OCI-LY1 (cell line): ENCODE measurements around the gene VPS72.
"Not testable (repeated sequence)": the region's sequence is repeated elsewhere in the genome, so short reads cannot be mapped to it uniquely, and the experiment has no call there.

ENCODE experiments used
- H2AFZ ChIP-seq: fragments of 200-600 bp; sonication (generic), shearing (Covaris generic); 2 replicates; pipeline ENCODE4 v1.6.0; 2014; ENCODE audit warnings: antibody characterized with exemption, mild to moderate bottlenecking, low read length
- H3F3A ChIP-seq: fragments of 200-600 bp; sonication (generic), shearing (Covaris generic); 2 replicates; pipeline ENCODE4 v1.6.0; 2014; ENCODE audit warnings: mild to moderate bottlenecking, antibody characterized with exemption, low read length, moderate library complexity; ENCODE audit not compliant: insufficient read depth
- H3K27ac ChIP-seq: fragments of 200-600 bp; sonication (generic); 2 replicates; pipeline ENCODE4 v1.5.1; 2014; ENCODE audit warnings: low read length, mixed run types, mild to moderate bottlenecking, low read depth; ENCODE audit not compliant: poor library complexity, severe bottlenecking
- H3K27me3 ChIP-seq: fragments of 200-600 bp; sonication (generic); 2 replicates; pipeline ENCODE4 v1.6.0; 2014; ENCODE audit warnings: antibody characterized with exemption, mild to moderate bottlenecking, low read length, moderate library complexity; ENCODE audit not compliant: insufficient read depth
- H3K36me3 ChIP-seq: fragments of 200-600 bp; sonication (generic); 2 replicates; pipeline ENCODE4 v1.6.1; 2014; ENCODE audit warnings: mild to moderate bottlenecking, antibody characterized with exemption, low read length, moderate library complexity, mixed read lengths; ENCODE audit not compliant: insufficient read depth
- H3K4me1 ChIP-seq: fragments of 200-600 bp; sonication (generic); 2 replicates; pipeline ENCODE4 v1.5.1; 2014; ENCODE audit warnings: mild to moderate bottlenecking, low read length, moderate library complexity; ENCODE audit not compliant: insufficient read depth, severe bottlenecking
- H3K4me2 ChIP-seq: fragments of 200-600 bp; sonication (generic), shearing (Covaris generic); 2 replicates; pipeline ENCODE4 v1.6.1; 2014; ENCODE audit warnings: low read length
- H3K4me3 ChIP-seq: fragments of 200-600 bp; sonication (generic); 2 replicates; pipeline ENCODE4 v1.5.1; 2014; ENCODE audit warnings: low read length, low read depth, mild to moderate bottlenecking, mixed read lengths; ENCODE audit not compliant: poor library complexity, severe bottlenecking
- H3K79me2 ChIP-seq: fragments of 200-600 bp; shearing (Covaris generic); 2 replicates; pipeline ENCODE4 v1.6.1; 2016; ENCODE audit warnings: mixed run types, low read length, mixed read lengths; ENCODE audit not compliant: insufficient read depth
- H3K9ac ChIP-seq: fragments of 200-600 bp; sonication (generic), shearing (Covaris generic); 2 replicates; pipeline ENCODE4 v1.6.1; 2014; ENCODE audit warnings: mild to moderate bottlenecking, low read length, mixed read lengths
- H3K9me2 ChIP-seq: fragments of 200-600 bp; sonication (generic), shearing (Covaris generic); 2 replicates; pipeline ENCODE4 v1.6.1; 2014; ENCODE audit warnings: low read depth, mild to moderate bottlenecking, low read length, mixed read lengths
- H3K9me3 ChIP-seq: fragments of 200-600 bp; shearing (Covaris generic); 2 replicates; pipeline ENCODE4 v1.6.1; 2014; ENCODE audit warnings: low read length, mixed read lengths
- H4K20me1 ChIP-seq: fragments of 200-600 bp; sonication (generic), shearing (Covaris generic); 2 replicates; pipeline ENCODE4 v1.6.0; 2016; ENCODE audit warnings: mild to moderate bottlenecking, low read length; ENCODE audit not compliant: insufficient read depth
- CTCF ChIP-seq: fragments of 200-600 bp; sonication (generic), shearing (Covaris generic); IDR thresholded peaks from 2 replicates; pipeline ENCODE4 v1.5.1; 2017; ENCODE audit warnings: mild to moderate bottlenecking, antibody characterized with exemption, low read length, moderate library complexity, mixed read lengths
- EZH2 ChIP-seq: fragments of 200-600 bp; sonication (generic), shearing (Covaris generic); IDR thresholded peaks from 2 replicates; pipeline ENCODE4 v1.8.0; 2017; ENCODE audit warnings: borderline replicate concordance, mixed run types, mild to moderate bottlenecking, antibody characterized with exemption, low read length, moderate library complexity, mixed read lengths

Gene VPS72

DNA sequence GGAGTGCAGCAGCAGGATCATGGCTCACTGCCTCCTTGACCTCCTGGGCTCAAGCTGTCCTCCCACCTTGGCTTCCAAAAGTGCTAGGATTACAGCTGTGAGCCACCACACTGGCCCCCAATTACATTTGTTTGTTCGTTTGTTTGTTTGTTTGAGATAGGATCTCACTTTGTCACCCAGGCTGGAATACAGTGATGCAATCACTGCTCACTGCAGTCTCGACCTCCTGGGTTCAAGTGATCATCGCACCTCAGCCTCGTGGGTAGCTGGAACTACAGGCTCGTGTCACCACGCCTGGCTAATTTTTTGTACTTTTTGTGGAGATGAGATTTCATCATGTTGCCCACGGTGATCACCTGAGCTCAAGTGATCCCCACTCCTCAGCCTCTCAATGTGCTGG is 2.0 kb upstream of the VPS72 start:
- no peaks in the 10 kb centered on the region for H3K9me3 ChIP-seq
- H3K9ac ChIP-seq: no peak overlapping the region
- peaks cover 8% of the 10 kb centered on the region; the same call in 1 of the 2 replicates for H3F3A ChIP-seq
- TF ChIP-seq CTCF (no peak), EZH2 (no peak)
- no peak overlapping the region for H3K27ac ChIP-seq
- H2AFZ ChIP-seq: no peak overlapping the region
- H3K4me3 ChIP-seq: no peak overlapping the region
- no peaks in the 10 kb centered on the region for H4K20me1 ChIP-seq
- H3K4me2 ChIP-seq: no peak overlapping the region
- H3K4me1 ChIP-seq: peaks cover 30% of the 10 kb centered on the region
- peaks cover 7% of the 10 kb centered on the region for H3K79me2 ChIP-seq
- no peaks in the 10 kb centered on the region; the same call in 1 of the 2 replicates for H3K27me3 ChIP-seq
- no peaks in the 10 kb centered on the region for H3K36me3 ChIP-seq
- no peaks in the 10 kb centered on the region for H3K9me2 ChIP-seq

GRCh38 chr1:151188667-151189066 is 1.3 kb downstream of the VPS72 start:
- Histone ChIP-seq H3K4me1 (peaks cover 16% of the 10 kb centered on the region), H3K4me2 (peak overlapping the region; percentile 87), H3K4me3 (peak overlapping the region; percentile 90), H3K36me3 (peaks cover 21% of the 10 kb centered on the region), H3K9ac (peak overlapping the region; percentile 90)
- H3K79me2 ChIP-seq, H2AFZ ChIP-seq, H3K27ac ChIP-seq, H4K20me1 ChIP-seq, H3K9me3 ChIP-seq, H3K9me2 ChIP-seq, H3F3A ChIP-seq, H3K27me3 ChIP-seq: not testable (repeated sequence)

- TF ChIP-seq CTCF (no peak), EZH2 (no peak)
- H3K9ac ChIP-seq: no peak overlapping the region
- H4K20me1 ChIP-seq: no peaks in the 10 kb centered on the region
Measured at GRCh38 chr1:151187205-151187604, 2.8 kb downstream of the VPS72 start.

DNA sequence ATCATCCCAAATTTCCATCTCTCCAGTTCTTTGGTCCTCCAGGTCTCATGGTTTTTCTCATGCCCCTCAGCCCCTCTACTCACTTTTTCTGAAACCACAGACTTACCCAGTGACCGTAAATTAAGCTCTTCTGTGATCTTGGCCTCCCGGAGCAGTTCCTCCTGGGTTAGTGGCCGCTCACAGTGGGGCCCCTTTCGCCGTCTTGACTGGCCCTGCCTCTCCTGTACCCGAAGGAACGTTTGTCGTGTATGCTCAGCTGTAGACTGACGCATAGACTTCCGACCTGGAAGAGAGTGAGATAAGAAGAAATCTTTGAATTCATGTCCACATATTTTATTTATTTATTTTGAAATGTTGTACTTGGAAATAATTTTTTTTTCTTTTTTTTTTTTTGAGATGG is 5.8 kb downstream of the VPS72 start:
- H3K27ac ChIP-seq: no peak overlapping the region
- H2AFZ ChIP-seq: no peak overlapping the region
- H3K9me2 ChIP-seq: no peaks in the 10 kb centered on the region
- no peaks in the 10 kb centered on the region for H4K20me1 ChIP-seq
- TF ChIP-seq CTCF (no peak), EZH2 (no peak)
- H3K9me3 ChIP-seq: no peaks in the 10 kb centered on the region
- peaks cover 60% of the 10 kb centered on the region for H3K36me3 ChIP-seq
- H3K4me3 ChIP-seq: no peak overlapping the region
- H3K27me3 ChIP-seq: no peaks in the 10 kb centered on the region
- no peak overlapping the region for H3K9ac ChIP-seq
- H3F3A ChIP-seq: no peaks in the 10 kb centered on the region
- peaks cover 3% of the 10 kb centered on the region for H3K79me2 ChIP-seq
- H3K4me2 ChIP-seq: no peak overlapping the region
- H3K4me1 ChIP-seq: peaks cover 11% of the 10 kb centered on the region

More at GRCh38 chr1:151187205-151187604, 2.8 kb downstream of the VPS72 start:
- Histone ChIP-seq H3K27ac (no peak overlapping the region), H3K79me2 (peaks cover 7% of the 10 kb centered on the region), H2AFZ (no peak overlapping the region), H3K9me3 (no peaks in the 10 kb centered on the region), H3K4me1 (peaks cover 16% of the 10 kb centered on the region), H3K27me3 (no peaks in the 10 kb centered on the region; the same call in 1 of the 2 replicates), H3K4me3 (no peak overlapping the region), H3K9me2 (no peaks in the 10 kb centered on the region), H3K4me2 (no peak overlapping the region), H3K36me3 (peaks cover 34% of the 10 kb centered on the region), H3F3A (no peaks in the 10 kb centered on the region)
